SH-SY5Y (cell line): ENCODE data around the gene NSUN4.

Experiments used
- GATA2 ChIP-seq: IDR thresholded peaks from 2 replicates; pipeline ENCODE4 v1.6.1; 2011; ENCODE audit warnings: mild to moderate bottlenecking, low read depth, low read length
- GATA3 ChIP-seq: IDR thresholded peaks from 2 replicates; pipeline ENCODE4 v1.6.1; 2011; ENCODE audit warnings: low read depth, mild to moderate bottlenecking, low read length, moderate library complexity

DNA sequence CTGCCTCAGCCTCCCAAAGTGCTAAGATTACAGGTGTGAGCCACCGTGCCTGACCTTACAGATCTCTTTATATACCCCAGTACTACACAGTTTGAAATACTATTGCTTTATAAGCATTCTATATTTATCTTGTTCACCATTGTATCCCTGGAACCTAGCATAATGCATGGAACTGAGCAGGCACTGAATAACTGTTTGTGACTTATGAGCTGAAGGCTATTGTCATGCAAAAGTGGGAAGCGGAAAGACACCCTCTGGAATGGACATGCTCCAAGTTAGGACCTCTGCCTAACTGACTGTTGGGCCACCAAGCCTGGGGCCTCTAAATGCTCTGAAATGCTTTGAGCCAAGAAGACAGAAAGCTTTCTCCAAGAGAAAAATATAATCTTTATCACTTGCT, 45.3 kb upstream of the NSUN4 start:
- TF ChIP-seq GATA2 (no peak), GATA3 (no peak)
